Liver (tissue), 3 donors: ENCODE measurements around the gene CBX6.

Experiments used
- CTCF ChIP-seq: fragments of 150-350 bp; IDR thresholded peaks from 2 replicates; pipeline ENCODE4 v1.5.1; 2017; ENCODE audit warnings: improper control_type of control experiment, low read depth, low read length; ENCODE audit not compliant: missing input control
- GABPA ChIP-seq, 2 donors: IDR thresholded peaks in 1 of 2; conservative IDR thresholded peaks in 1 of 2; 2 replicates each; pipeline ENCODE4 v1.6.1; 2016; ENCODE audit warnings: antibody characterized with exemption in 2 of 2, mild to moderate bottlenecking in 1 of 2, moderate library complexity in 1 of 2
- JUND ChIP-seq, 2 donors: IDR thresholded peaks; 2 replicates each; pipeline ENCODE4 v1.6.1; 2016; ENCODE audit warnings: antibody characterized with exemption in 2 of 2
- MAX ChIP-seq: IDR thresholded peaks from 2 replicates; pipeline ENCODE4 v1.6.1; 2016; ENCODE audit warnings: antibody characterized with exemption
- SP1 ChIP-seq: IDR thresholded peaks from 2 replicates; pipeline ENCODE4 v1.6.1; 2018; ENCODE audit warnings: antibody characterized with exemption, mild to moderate bottlenecking
- TAF1 ChIP-seq: conservative IDR thresholded peaks from 2 replicates; pipeline ENCODE4 v1.6.1; 2016; ENCODE audit warnings: antibody characterized with exemption, mild to moderate bottlenecking
- YY1 ChIP-seq: IDR thresholded peaks from 2 replicates; pipeline ENCODE4 v1.6.1; 2016; ENCODE audit warnings: antibody characterized with exemption, mild to moderate bottlenecking
- ZBTB33 ChIP-seq: IDR thresholded peaks from 2 replicates; pipeline ENCODE4 v1.6.1; 2016; ENCODE audit warnings: antibody characterized with exemption
- donor health status: healthy.
- donor health status: healthy.

GRCh38 chr22:38826386-38826785 lies 45.6 kb downstream of the CBX6 start:
- TF ChIP-seq SP1: no peak
- no peak for TF ChIP-seq CTCF
- no peak for TF ChIP-seq MAX
- TF ChIP-seq TAF1: no peak
- no peak for TF ChIP-seq GABPA (IDR thresholded peaks at IDR 0.05 in 1 of 2, conservative IDR thresholded peaks at IDR 0.05 in 1 of 2)
- TF ChIP-seq YY1: no peak
- TF ChIP-seq JUND (IDR thresholded peaks at IDR 0.05): no peak
- TF ChIP-seq ZBTB33: no peak
